Parathyroid adenoma (tissue), 2 donors: Measurements from ENCODE around the gene OTOGL.

ENCODE experiments used
- H2AFZ ChIP-seq: fragments of 300-600 bp; sonication (generic); one replicate; pipeline ENCODE4 v1.7.0; 2017; ENCODE audit warnings: antibody characterized with exemption, mild to moderate bottlenecking
- H3K27ac ChIP-seq: fragments of 300-600 bp; sonication (generic); one replicate; pipeline ENCODE4 v1.7.0; 2017
- H3K27me3 ChIP-seq: fragments of 300-600 bp; sonication (generic); one replicate; pipeline ENCODE4 v1.7.0; 2017; ENCODE audit warnings: low read length; ENCODE audit not compliant: control insufficient read depth, insufficient read depth
- H3K36me3 ChIP-seq: fragments of 300-600 bp; sonication (generic); one replicate; pipeline ENCODE4 v1.7.0; 2017; ENCODE audit warnings: low read length; ENCODE audit not compliant: control insufficient read depth, insufficient read depth
- H3K4me1 ChIP-seq: fragments of 300-600 bp; sonication (generic); one replicate; pipeline ENCODE4 v1.7.0; 2017; ENCODE audit warnings: control low read depth
- H3K4me2 ChIP-seq: fragments of 300-600 bp; sonication (generic); one replicate; pipeline ENCODE4 v1.7.0; 2017; ENCODE audit warnings: low read length
- H3K4me3 ChIP-seq: fragments of 300-600 bp; sonication (generic); one replicate; pipeline ENCODE4 v1.7.0; 2017; ENCODE audit warnings: low read depth, low read length
- H3K79me2 ChIP-seq: fragments of 300-600 bp; sonication (generic); one replicate; pipeline ENCODE4 v1.7.0; 2017; ENCODE audit warnings: control low read depth
- H3K9ac ChIP-seq: fragments of 300-600 bp; sonication (generic); one replicate; pipeline ENCODE4 v1.7.0; 2017; ENCODE audit warnings: mild to moderate bottlenecking
- H3K9me3 ChIP-seq: fragments of 300-600 bp; sonication (generic); one replicate; pipeline ENCODE4 v1.7.0; 2017; ENCODE audit warnings: low read length; ENCODE audit not compliant: control insufficient read depth
- TF ChIP-seq, protein P1 (sequence below): fragments of 300-600 bp; sonication (generic); IDR thresholded peaks from one replicate; pipeline ENCODE4 v1.7.0; 2017; ENCODE audit warnings: antibody characterized with exemption, mild to moderate bottlenecking
- donor health status: primary hyperparathyroidism.

The OTOGL gene

DNA sequence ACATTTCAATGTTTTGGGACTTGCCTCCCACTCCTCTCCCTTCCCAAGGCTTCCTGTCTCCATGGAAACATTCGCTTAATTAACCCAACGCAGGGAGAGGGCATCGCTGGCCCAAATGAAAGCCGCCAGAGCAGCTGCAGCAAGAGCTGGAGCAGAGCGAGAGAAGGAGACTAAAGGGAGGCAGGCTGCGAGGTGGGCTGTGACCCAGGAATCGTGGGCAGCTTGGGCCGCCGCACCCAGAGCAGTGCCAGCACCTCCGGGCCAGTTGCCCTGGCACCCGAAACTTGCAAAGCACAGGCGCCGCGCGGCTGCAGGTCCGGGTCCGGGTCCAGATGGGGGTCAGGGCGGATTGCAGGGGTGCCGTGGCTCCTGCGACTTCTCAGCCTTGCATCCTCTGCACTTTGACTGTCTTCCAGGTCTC, 301.2 kb downstream of the OTOGL start:
- Histone ChIP-seq H3K4me2 (no peak overlapping the region), H3K9me3 (no peaks in the 10 kb centered on the region), H3K4me3 (no peak overlapping the region), H2AFZ (no peak overlapping the region), H3K36me3 (no peaks in the 10 kb centered on the region), H3K27me3 (no peaks in the 10 kb centered on the region), H3K4me1 (no peaks in the 10 kb centered on the region), H3K9ac (no peak overlapping the region), H3K27ac (no peak overlapping the region), H3K79me2 (no peaks in the 10 kb centered on the region)
- TF ChIP-seq, protein P1, sequence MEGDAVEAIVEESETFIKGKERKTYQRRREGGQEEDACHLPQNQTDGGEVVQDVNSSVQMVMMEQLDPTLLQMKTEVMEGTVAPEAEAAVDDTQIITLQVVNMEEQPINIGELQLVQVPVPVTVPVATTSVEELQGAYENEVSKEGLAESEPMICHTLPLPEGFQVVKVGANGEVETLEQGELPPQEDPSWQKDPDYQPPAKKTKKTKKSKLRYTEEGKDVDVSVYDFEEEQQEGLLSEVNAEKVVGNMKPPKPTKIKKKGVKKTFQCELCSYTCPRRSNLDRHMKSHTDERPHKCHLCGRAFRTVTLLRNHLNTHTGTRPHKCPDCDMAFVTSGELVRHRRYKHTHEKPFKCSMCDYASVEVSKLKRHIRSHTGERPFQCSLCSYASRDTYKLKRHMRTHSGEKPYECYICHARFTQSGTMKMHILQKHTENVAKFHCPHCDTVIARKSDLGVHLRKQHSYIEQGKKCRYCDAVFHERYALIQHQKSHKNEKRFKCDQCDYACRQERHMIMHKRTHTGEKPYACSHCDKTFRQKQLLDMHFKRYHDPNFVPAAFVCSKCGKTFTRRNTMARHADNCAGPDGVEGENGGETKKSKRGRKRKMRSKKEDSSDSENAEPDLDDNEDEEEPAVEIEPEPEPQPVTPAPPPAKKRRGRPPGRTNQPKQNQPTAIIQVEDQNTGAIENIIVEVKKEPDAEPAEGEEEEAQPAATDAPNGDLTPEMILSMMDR: no peak

- no peaks in the 10 kb centered on the region for H3K79me2 ChIP-seq
- TF ChIP-seq, protein P1: no peak
- H3K9ac ChIP-seq: no peak overlapping the region
- H3K4me2 ChIP-seq: no peak overlapping the region
- H3K9me3 ChIP-seq: no peaks in the 10 kb centered on the region
- no peaks in the 10 kb centered on the region for H3K27me3 ChIP-seq
- H2AFZ ChIP-seq: no peak overlapping the region
- no peaks in the 10 kb centered on the region for H3K36me3 ChIP-seq
- no peak overlapping the region for H3K27ac ChIP-seq
- H3K4me1 ChIP-seq: no peaks in the 10 kb centered on the region
- H3K4me3 ChIP-seq: no peak overlapping the region
Observed at GRCh38 chr12:80401191-80401590, 301.9 kb downstream of the OTOGL start.

DNA sequence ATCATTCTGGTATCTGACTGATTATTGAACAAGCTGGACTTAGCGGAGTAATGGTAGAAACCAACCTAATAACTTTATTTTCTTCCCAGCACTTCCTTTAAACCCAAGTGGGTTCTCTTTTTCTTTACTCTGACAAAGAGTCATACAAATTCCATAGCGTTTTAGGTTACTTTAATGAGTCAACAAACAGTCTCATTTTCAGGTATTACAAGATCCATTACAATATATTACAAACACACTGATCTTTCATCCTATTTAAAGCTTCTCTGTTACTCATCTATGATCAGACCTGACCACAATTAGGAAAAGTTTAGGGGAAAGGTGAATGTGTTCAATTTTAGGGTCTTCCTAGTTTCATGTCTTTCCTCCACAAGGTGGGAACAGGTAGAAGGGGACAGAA, 305.3 kb downstream of the OTOGL start:
- Histone ChIP-seq H3K9me3 (no peaks in the 10 kb centered on the region), H3K9ac (no peak overlapping the region), H3K4me3 (no peak overlapping the region), H3K79me2 (no peaks in the 10 kb centered on the region), H3K4me1 (no peaks in the 10 kb centered on the region), H3K27me3 (no peaks in the 10 kb centered on the region), H3K4me2 (no peak overlapping the region), H2AFZ (no peak overlapping the region), H3K27ac (no peak overlapping the region), H3K36me3 (no peaks in the 10 kb centered on the region)
- TF ChIP-seq, protein P1: no peak

GRCh38 chr12:80406253-80406652, 306.9 kb downstream of the OTOGL start:
- no peak overlapping the region for H2AFZ ChIP-seq
- H3K4me3 ChIP-seq: no peak overlapping the region
- H3K4me1 ChIP-seq: no peaks in the 10 kb centered on the region
- H3K9me3 ChIP-seq: no peaks in the 10 kb centered on the region
- H3K79me2 ChIP-seq: no peaks in the 10 kb centered on the region
- TF ChIP-seq, protein P1: no peak
- no peaks in the 10 kb centered on the region for H3K27me3 ChIP-seq
- no peaks in the 10 kb centered on the region for H3K36me3 ChIP-seq
- no peak overlapping the region for H3K9ac ChIP-seq
- no peak overlapping the region for H3K4me2 ChIP-seq
- no peak overlapping the region for H3K27ac ChIP-seq

- Histone ChIP-seq H3K4me3 (no peak overlapping the region), H2AFZ (no peak overlapping the region), H3K36me3 (no peaks in the 10 kb centered on the region), H3K27ac (no peak overlapping the region), H3K9ac (no peak overlapping the region), H3K27me3 (no peaks in the 10 kb centered on the region), H3K4me2 (no peak overlapping the region), H3K4me1 (no peaks in the 10 kb centered on the region), H3K9me3 (no peaks in the 10 kb centered on the region), H3K79me2 (no peaks in the 10 kb centered on the region)
- TF ChIP-seq, protein P1: no peak
Observed at GRCh38 chr12:80411787-80412186, 312.4 kb downstream of the OTOGL start.
